Uterus (tissue), 2 donors: ENCODE results near the gene CTTNBP2.

Experiments
- CTCF ChIP-seq, 4 experiments: fragments of 200-600 bp in 2 of 4; fragments of 450-650 bp in 2 of 4; sonication (generic) in 2 of 4; IDR thresholded peaks; one replicate each; pipeline ENCODE4 v1.5.1; 2016 to 2019; ENCODE audit warnings: antibody characterized with exemption in 4 of 4, mild to moderate bottlenecking in 2 of 4, moderate library complexity in 1 of 4
- POLR2A ChIP-seq, 2 donors: fragments of 450-650 bp; IDR thresholded peaks; one replicate each; pipeline ENCODE4 v1.6.1; 2016; ENCODE audit warnings: antibody characterized with exemption in 2 of 2, mild to moderate bottlenecking in 1 of 2, moderate library complexity in 1 of 2

GRCh38 chr7:117908031-117908795, 35.0 kb upstream of the CTTNBP2 start:
- TF ChIP-seq CTCF (IDR thresholded peaks at IDR 0.05) (no peak), POLR2A (IDR thresholded peaks at IDR 0.05) (no peak)
